GM12891 (cell line): Measurements from ENCODE around the gene PSMD8.

Experiments used
- POLR2A ChIP-seq: IDR thresholded peaks from 2 replicates; pipeline ENCODE4 v1.6.1; 2011; ENCODE audit warnings: low read depth, low read length, control low read depth
- POLR2AphosphoS5 ChIP-seq: IDR thresholded peaks from 2 replicates; pipeline ENCODE4 v1.6.1; 2011; ENCODE audit warnings: low read depth, low read length, control low read depth
- SPI1 ChIP-seq: IDR thresholded peaks from 2 replicates; pipeline ENCODE4 v1.6.1; 2011; ENCODE audit warnings: low read depth, low read length, control low read depth
- TAF1 ChIP-seq: IDR thresholded peaks from 2 replicates; pipeline ENCODE4 v1.6.1; 2011; ENCODE audit warnings: low read depth, low read length, control low read depth

DNA sequence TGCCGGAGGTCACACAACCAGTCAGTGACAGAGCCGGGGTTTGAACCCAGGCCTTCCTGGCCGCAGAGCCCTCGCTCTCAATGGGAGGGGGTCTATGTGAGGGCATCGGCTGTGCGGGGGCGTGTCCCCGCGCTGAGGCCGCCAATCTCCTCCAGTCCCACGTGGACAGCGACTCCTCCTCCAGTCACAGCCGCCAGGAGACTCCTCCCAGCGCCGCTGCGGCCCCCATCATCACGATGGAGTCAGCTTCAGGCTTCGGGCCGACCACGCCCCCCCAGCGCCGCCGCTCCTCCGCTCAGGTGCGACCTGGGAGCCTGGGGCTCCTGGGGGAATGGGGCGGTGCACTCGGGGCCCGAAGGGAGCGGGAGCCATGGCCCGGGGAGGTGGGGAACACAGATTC lies 20.1 kb downstream of the PSMD8 start:
- TF ChIP-seq POLR2A (no peak), POLR2AphosphoS5 (no peak), SPI1 (no peak), TAF1 (no peak)
